HG03354 (cell line): ENCODE measurements around the gene TBC1D1.

ENCODE experiments used
- ATAC-seq: cut with Tn5 transposase; IDR thresholded peaks from one replicate; pipeline ENCODE4 v1.9.1; 2021; ENCODE audit warnings: mild to moderate bottlenecking; ENCODE audit not compliant: unreplicated experiment, poor library complexity, severe bottlenecking

Gene TBC1D1

GRCh38 chr4:38111024-38111423, 220.1 kb downstream of the TBC1D1 start:
- no peak for ATAC-seq

DNA sequence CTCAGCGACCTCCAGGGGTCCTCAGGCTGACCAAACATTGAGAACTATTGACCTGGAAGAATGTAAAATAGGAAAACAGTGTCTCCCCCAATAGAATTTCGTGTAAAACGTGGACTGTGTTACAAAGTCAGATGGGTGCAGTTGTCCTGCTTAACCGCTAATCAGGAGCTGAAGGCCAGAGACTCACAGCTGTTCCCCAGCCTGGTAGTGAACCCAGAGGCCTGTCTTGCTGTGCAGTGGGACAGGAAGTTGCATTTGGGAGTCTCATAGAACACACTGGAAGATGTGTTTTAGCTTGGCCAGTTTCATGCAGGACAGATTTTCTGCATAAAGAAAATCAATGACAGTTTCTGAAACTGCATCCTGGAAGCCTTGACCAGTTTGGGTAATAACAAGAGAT, 220.8 kb downstream of the TBC1D1 start:
- ATAC-seq: no peak

- no peak for ATAC-seq
Observed at GRCh38 chr4:38113132-38113531, 222.2 kb downstream of the TBC1D1 start.

DNA sequence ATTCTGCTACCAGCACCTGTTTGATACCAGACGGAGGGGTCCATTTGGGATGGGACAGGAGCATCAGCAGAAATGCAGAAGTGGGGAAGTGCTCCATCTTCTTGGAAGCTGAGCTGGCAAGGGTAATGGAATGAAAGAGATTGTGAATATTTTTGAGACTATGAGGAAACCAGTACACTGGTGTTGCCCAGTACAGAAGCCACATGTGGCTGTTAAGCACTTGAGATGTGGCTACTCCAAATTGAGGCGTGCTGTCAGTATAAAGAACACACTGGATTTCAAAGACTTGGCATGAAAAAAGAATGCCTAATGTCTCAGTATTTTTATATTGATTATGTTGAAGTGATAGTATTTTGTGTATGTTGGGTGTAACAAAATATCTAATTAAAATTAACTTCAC, 222.7 kb downstream of the TBC1D1 start:
- ATAC-seq: no peak

DNA sequence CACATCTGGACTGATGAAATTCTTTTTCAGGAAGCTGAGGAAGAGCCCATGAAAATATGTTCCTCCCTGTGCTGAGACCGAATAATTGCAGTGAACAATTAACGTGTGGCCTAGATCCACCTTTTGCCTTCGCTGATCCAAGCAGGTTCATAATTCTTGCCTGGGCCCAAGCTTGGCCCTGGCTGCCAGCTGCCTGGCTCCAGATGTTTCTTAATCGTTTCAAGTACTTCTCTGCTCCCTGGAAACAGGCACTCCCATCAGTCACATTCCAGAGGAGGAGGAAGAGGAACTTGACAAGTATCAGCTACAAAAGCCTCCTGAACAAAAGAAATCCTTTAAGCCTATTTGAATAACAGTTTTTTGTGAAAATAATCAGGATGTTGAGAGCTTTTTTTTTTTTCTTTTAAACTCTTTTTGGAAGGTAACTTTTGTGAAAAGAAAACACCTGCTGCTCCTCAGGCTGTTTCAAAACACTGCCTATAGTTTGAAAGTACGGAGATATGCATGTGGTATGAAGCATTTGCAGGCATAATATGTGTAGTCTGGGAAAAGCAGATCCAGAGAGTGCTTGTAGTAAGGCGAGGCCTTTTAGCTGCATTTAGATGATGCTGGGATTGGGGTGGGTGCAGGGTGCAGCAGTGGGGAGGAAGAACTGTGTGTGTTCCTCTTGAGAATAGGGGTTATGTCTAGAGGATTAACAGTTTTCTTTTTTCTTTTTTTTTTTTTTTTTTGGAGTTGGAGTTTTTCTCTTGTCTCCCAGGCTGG, 223.7 kb downstream of the TBC1D1 start:
- ATAC-seq: no peak

DNA sequence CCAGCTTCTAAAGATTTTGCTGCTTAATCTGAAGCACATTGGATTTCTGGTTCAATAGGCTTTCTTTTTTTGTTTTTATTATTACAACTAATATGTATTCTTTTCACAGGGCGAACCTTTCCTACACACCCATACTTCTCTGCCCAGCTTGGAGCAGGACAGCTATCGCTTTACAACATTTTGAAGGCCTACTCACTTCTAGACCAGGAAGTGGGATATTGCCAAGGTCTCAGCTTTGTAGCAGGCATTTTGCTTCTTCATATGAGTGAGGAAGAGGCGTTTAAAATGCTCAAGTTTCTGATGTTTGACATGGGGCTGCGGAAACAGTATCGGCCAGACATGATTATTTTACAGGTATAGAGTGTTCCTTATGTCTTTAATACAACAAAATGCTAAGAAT, 224.7 kb downstream of the TBC1D1 start:
- ATAC-seq: no peak

DNA sequence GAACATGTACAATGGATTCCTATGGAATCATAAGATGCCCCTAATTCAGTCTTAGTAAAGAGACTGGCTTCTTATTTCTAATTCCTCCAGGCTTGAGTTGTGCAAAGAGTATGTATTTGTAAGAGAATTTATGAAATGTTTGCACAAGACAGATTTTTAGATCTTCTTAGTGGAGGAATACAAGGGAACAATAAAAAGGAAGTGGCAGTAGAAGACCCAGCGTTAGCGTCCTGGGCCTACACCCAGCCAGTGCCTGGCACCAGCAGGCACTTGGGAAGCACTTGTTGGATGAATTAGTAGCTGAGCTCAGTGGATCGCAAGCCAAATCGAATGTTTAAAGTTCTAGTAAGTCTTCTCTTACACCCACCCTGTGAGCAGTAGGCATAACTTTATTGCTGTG, 226.7 kb downstream of the TBC1D1 start:
- no peak for ATAC-seq

DNA sequence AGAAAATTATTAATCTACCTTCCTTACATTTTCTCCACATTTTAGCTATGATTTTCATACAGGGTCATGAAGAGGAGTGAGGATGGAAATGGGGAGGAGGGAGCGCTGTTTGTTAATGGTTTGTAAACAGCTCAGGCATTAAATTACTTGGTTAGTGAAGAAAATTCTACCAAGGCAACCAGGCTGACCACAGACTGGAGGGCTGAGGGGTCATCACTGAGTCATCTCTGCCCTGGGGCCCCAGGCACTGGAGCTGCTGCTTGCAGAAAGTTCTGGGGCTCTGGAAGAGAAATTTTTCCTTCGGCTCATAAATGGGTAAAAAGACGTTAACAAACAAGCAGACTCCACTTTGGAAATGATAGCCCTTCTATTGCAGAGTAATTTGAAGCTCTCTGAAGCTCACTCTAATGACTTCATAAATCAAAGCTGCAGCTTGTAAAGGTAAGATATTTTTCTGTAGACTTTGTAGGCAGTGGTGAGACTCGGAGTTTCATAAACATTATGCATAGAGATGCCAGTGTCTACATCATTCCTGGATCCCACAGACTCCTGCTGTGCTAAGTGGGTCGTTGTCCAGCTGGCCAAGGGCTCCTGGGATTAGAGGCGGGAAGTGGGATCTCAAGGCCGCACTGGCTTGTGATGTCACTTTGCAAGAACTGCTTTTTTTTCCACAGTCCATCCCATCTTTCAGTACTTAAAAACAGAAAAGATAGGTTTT, 228.9 kb downstream of the TBC1D1 start:
- ATAC-seq: no peak

DNA sequence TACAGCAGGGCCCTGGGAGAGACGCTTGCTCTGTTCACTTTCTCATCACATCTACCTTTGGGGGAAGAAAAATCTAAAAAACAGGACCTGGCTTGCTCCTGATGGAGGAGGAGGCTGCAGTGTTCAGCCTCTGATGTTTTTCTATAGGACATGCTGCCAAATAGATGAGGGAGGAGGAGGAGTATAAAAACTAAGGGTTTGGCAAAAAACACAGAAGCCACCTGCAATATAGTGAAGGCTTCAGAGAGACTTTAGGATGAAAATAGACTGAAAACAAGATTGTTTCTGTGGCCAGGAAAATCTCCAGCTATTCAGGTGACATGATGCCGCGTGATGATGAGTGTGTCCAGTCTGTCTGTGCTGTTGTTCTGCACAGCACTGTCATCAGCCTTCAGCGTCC, 229.9 kb downstream of the TBC1D1 start:
- no peak for ATAC-seq

- no peak for ATAC-seq
Observed at GRCh38 chr4:38122060-38122459, 231.2 kb downstream of the TBC1D1 start.

- ATAC-seq: no peak
Observed at GRCh38 chr4:38123555-38123954, 232.7 kb downstream of the TBC1D1 start.

DNA sequence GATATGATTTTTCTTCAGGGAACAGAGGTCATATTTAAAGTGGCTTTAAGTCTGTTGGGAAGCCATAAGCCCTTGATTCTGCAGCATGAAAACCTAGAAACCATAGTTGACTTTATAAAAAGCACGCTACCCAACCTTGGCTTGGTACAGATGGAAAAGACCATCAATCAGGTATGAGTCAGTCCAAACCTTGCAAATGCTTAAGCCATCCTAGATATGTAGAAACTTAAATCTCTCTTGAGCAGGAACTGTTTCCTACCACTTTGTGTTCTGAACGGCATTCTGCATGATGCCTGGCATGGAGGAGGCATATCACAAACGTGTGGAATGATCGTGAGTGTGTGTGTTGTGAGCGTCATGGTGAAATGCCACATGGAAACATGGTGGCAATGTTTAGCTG, 234.1 kb downstream of the TBC1D1 start:
- no peak for ATAC-seq

GRCh38 chr4:38125816-38126215, 234.9 kb downstream of the TBC1D1 start:
- ATAC-seq: no peak

- ATAC-seq: peak; percentile 44
Observed at GRCh38 chr4:38128478-38129459, 237.9 kb downstream of the TBC1D1 start.

DNA sequence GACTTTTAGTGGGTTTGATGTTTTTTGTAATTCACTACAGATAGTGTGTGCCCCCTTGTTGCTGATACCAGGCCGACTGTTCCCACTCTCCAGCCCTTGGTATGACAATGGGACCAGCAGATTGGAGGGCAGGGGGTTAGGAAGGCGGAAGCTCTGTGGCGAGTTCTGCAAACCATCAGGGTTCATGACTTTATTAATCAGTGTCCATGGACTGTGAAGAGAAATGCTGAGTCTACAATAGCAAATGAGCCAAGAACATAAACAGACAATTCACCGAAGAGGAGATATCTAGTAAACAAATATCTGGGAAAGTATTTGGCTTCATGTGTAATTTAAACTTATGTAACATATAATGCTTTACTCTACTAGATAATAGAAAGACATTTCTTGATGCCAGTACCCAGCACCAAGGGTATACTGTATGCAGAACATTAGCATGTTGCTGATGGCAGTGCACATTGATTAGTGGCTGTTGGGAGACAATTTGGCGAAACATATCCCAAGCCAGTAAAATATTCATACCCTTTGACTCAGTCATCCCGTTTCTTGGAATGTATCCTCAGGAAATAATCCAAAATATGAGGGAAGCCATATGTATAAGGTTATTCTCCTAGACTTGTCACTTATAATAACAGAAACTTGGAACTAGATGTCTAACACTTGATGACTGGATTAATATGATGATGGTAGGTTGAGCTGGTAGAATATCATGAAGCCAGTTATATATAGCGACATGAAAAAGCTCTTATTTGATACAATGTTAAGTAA, 238.8 kb downstream of the TBC1D1 start:
- ATAC-seq: no peak

- ATAC-seq: no peak
Observed at GRCh38 chr4:38130884-38131283, 240.0 kb downstream of the TBC1D1 start.

GRCh38 chr4:38131371-38132091, 240.6 kb downstream of the TBC1D1 start:
- peak; percentile 37 for ATAC-seq

DNA sequence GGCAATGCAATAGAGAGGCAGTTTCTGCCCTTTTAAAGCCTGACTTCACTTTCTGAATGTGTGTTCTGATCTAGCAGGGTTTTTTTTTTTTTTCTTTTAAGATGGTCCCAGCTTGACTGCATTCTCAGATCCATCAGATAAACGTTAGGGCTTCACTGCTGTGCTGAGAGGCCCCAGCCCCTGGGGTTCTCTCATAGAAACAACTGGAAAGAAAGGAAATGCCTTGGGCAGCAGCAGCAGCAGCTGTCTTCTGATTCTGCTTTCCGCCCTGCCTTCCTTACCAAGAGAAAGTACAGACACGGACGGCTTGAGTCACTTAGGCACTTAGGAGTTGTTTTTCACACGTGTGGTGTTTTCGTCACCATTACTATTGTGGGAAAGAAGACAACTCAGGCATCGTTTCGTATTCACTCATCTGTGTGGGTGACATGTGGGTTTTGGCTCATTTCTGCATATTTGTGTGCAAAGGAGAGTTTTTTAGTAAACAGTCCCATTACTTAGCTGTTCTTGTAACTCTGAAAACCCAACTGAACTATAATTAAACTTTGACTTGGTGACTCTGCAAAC, 241.3 kb downstream of the TBC1D1 start:
- ATAC-seq: peak; percentile 83
